Vein endothelial cell (primary cell): ENCODE data around the gene NUP188. TPM values are rescaled to one million over a fixed set of nuclear protein-coding genes. Genes with fewer than 3 reads are reported as not detected.

Experiments used
- total RNA-seq: library from RNA; depleted of rRNA; stranded (reverse); fragments of >200 nt; gene quantifications from 2 replicates; pipeline ENCODE4 v1.2.3, GENCODE V29; 2012

The NUP188 gene, protein sequence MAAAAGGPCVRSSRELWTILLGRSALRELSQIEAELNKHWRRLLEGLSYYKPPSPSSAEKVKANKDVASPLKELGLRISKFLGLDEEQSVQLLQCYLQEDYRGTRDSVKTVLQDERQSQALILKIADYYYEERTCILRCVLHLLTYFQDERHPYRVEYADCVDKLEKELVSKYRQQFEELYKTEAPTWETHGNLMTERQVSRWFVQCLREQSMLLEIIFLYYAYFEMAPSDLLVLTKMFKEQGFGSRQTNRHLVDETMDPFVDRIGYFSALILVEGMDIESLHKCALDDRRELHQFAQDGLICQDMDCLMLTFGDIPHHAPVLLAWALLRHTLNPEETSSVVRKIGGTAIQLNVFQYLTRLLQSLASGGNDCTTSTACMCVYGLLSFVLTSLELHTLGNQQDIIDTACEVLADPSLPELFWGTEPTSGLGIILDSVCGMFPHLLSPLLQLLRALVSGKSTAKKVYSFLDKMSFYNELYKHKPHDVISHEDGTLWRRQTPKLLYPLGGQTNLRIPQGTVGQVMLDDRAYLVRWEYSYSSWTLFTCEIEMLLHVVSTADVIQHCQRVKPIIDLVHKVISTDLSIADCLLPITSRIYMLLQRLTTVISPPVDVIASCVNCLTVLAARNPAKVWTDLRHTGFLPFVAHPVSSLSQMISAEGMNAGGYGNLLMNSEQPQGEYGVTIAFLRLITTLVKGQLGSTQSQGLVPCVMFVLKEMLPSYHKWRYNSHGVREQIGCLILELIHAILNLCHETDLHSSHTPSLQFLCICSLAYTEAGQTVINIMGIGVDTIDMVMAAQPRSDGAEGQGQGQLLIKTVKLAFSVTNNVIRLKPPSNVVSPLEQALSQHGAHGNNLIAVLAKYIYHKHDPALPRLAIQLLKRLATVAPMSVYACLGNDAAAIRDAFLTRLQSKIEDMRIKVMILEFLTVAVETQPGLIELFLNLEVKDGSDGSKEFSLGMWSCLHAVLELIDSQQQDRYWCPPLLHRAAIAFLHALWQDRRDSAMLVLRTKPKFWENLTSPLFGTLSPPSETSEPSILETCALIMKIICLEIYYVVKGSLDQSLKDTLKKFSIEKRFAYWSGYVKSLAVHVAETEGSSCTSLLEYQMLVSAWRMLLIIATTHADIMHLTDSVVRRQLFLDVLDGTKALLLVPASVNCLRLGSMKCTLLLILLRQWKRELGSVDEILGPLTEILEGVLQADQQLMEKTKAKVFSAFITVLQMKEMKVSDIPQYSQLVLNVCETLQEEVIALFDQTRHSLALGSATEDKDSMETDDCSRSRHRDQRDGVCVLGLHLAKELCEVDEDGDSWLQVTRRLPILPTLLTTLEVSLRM (N-terminal part only)
- total RNA-seq, result 54.9 and 64.4 TPM in 2 replicates

DNA sequence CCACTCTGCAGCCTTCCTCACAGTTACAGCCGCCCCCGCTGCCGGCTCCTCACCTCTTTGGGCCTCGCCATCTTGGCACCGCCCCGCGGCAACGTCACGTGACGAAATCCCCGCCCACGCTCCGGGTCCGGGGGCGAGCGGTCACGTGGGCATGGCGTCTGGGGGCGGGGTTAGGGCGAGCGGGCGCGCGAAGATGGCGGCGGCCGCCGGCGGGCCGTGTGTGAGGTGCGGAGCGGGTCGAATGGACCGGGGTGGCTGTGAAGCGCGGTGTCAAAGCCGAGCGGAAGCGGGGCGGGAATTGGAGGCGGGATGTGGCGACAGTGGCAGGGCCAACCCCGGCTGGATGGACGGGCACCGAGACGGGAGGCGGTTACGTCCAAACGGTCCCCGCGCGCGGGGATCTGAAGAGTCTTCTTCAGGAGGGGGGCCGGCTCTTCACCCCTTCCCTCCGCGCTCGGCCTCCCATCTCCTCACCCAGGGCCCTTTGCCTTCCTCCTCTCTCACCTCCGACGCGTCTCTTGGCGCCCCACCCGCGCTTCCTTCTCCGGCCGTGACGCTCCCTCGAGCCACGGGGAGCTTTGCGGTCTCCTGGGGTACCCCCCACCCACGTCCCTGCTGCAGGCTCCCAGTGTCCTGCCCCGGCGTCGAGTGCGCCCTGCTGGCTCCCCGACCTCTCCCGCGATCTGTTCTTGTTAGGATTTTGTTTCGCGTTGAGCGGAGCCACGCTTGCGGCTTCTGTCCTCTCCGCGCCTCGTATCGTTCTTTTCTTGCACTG, at the start of gene NUP188, which contains the start of gene DOLK:
Gene NUP188, plus strand, starts transcription at position 173 of the 775 bp plus-strand sequence. Its CDS starts 21 bp downstream, at position 194.
Gene DOLK, minus strand, starts transcription at position 77 of the 775 bp plus-strand sequence. CDS start 300 bp downstream, outside the sequence.

DNA sequence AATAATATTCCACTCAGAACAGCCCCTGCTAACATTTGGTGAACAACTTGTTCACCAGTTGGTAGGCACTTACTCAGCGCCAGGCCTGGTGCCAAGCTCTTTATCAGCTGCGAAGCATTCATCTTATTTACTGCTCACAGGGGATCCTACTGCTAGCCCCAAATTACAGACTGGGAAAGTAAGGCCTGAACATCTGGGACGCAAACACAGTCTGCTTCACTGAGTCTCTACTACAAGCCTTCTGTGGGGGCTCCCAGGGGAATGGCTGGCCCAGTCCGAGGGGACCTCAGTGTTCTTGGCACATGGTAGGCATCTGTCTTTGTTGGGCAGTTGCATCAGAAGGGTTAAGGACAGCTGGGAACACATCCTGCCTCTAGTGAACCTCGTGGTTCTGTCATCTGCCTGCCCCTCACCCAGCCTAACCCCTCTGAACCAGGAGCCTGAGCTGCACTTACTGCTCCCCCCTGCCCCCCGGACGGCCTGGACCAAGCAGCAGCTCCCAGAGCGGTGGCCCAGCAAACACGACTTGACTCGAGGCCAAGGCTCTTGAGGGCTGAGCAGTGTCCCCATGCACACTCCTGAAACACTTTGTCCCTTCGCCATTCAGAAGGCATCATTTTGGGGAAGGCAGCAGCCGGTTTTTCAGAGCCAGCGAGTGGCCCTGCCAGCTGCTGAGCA, 27.0 kb upstream of the NUP188 start, which contains the start of gene PHYHD1:
Gene PHYHD1, plus strand, starts transcription at position 602 of the 678 bp plus-strand sequence. CDS start 1,342 bp downstream, outside the sequence.

DNA sequence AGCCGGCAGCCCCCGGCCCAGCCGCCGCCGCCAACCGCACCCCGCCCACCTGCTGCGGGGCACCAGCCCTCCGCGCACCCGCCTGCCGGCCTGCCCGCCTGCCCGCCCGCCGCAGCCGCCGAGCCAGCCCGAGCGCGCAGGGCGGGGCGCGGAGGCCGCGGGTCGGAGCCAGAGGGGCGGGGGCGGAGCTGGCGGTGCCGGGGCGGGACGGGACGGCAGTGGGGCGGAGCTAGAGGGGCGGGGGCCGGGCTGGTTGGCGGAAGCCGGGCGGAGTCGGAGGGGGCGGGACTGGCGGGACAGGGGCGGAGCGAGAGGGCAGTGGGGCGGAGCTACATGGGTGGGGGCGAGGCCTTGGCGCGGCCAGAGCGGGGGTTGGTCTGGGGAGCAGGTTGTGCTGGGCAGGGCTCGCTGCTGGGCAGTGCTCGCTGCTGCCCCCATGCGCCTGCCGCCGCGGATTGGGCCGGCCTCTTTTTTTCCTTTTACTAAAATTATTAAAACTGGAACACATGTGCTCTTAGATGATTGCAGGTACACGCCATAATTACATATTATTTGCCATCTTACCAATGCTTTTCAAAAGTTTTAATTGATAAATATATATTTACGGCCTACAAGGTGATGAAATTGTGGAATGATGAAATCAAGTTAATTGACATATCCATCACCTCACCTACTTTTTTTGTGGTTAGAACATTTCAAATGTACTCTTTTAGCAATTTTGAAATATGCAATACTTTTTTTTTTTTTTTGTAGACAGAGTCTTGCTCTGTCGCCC, 80.9 kb downstream of the NUP188 start, which contains the start of gene SH3GLB2:
Gene SH3GLB2, minus strand, starts transcription at position 140 of the 775 bp plus-strand sequence. CDS start 177 bp downstream, outside the sequence.

DNA sequence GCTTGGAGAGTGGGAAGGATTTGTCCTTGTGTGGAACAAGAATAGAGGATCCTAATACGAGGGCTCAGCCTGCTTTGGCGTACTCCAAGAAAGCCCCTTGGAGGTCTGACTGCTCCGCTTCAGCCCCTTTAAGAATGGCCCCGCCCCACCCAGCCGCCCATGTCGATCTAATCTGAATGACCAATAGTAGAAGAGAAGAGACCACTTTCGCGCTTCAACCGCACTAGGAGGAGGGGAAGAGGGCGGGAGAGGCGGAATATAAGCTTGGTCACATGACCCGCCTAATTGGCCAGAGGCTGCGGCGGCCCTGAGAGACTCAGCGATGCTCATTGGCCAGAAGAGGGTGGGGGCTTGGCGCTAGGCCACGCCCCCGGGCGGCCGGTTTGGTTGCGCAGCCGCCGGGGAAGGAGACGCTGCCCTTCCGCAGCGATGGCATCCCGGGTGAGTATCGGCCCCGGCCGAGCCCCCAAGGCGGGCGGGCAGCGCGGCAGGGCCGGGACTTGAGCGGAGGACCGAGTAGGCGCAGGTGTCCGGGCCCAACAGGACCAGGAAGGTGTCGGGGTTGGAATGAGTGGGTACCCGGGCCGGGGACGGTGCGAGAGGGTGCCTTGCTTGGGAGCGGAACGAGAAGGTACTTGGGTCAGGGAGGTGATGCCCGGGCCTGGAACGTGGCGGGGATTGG, 88.9 kb downstream of the NUP188 start, which contains the start of gene MIGA2:
Gene MIGA2, plus strand, starts transcription at position 386 of the 682 bp plus-strand sequence. CDS start 3,969 bp downstream, outside the sequence.

Other genes starting within 250 kb of the NUP188 start
- gene PKN3, start 245.2 kb upstream of the NUP188 start, total RNA-seq, result 17.2 and 25.5 TPM in 2 replicates
- 39.0 and 46.1 TPM in 2 replicates for gene ZDHHC12, start 223.6 kb upstream of the NUP188 start, total RNA-seq
- 14.0 and 23.2 TPM in 2 replicates for gene ZER1, start 175.8 kb upstream of the NUP188 start, total RNA-seq
- 29.1 and 33.4 TPM in 2 replicates for gene TBC1D13, start 160.4 kb upstream of the NUP188 start, total RNA-seq
- gene ENDOG, start 129.2 kb upstream of the NUP188 start, total RNA-seq, result 19.8 and 23.5 TPM in 2 replicates
- gene SPOUT1, start 117.9 kb upstream of the NUP188 start, total RNA-seq, result 21.6 and 22.0 TPM in 2 replicates
- gene KYAT1, start 65.7 kb upstream of the NUP188 start, total RNA-seq, result 5.7 and 9.5 TPM in 2 replicates
- gene LRRC8A, start 65.6 kb upstream of the NUP188 start, total RNA-seq, result 149 and 154 TPM in 2 replicates
- gene PHYHD1, start 26.7 kb upstream of the NUP188 start, total RNA-seq, result 0.19 and 1.3 TPM in 2 replicates
- 32.4 and 35.6 TPM in 2 replicates for gene DOLK, start 96 bp upstream of the NUP188 start, total RNA-seq
- gene SH3GLB2, start 80.6 kb downstream of the NUP188 start, total RNA-seq, result 44.0 and 47.4 TPM in 2 replicates
- gene MIGA2, start 88.9 kb downstream of the NUP188 start, total RNA-seq, result 22.9 and 28.1 TPM in 2 replicates
- gene DOLPP1, start 133.4 kb downstream of the NUP188 start, total RNA-seq, result 13.1 and 15.0 TPM in 2 replicates
- 37.4 and 58.5 TPM in 2 replicates for gene CRAT, start 163.1 kb downstream of the NUP188 start, total RNA-seq
- gene PTPA, start 163.7 kb downstream of the NUP188 start, total RNA-seq, result 87.6 and 106 TPM in 2 replicates
- gene IER5L, start 230.6 kb downstream of the NUP188 start, total RNA-seq, result 9.9 and 16.0 TPM in 2 replicates